ENCODE results near the gene RORC. TPM values are rescaled to one million over a fixed set of nuclear protein-coding genes. Genes with fewer than 3 reads are reported as not detected.
"Not testable (repeated sequence)": the region's sequence is repeated elsewhere in the genome, so short reads cannot be mapped to it uniquely, and the experiment has no call there.

The RORC gene
- total RNA-seq, 1 donor from 2014 or later = not detected

GRCh38 chr1:151773702-151774101 is 57.9 kb downstream of the RORC start:
- no peak for TF ChIP-seq CTCF (IDR thresholded peaks at IDR 0.05)

GRCh38 chr1:151769270-151769669 is 62.3 kb downstream of the RORC start:
- not testable (repeated sequence) for DNase-seq (ENCODE audit: low spot score); H3K36me3 Mint-ChIP-seq (ENCODE audit: low read depth); H3K27ac Mint-ChIP-seq (ENCODE audit: unreplicated experiment); H3K4me3 Mint-ChIP-seq (ENCODE audit: unreplicated experiment); H3K9me3 Mint-ChIP-seq (ENCODE audit: low read depth); H3K4me1 Mint-ChIP-seq (ENCODE audit: low read depth); H3K27me3 Mint-ChIP-seq (ENCODE audit: low read depth)

More at GRCh38 chr1:151773702-151774101, 57.9 kb downstream of the RORC start:
- no peaks in the 10 kb centered on the region for H3K4me1 Mint-ChIP-seq (ENCODE audit: low read depth)
- H3K9me3 Mint-ChIP-seq (ENCODE audit: low read depth) = no peaks in the 10 kb centered on the region
- no peaks in the 10 kb centered on the region for H3K27me3 Mint-ChIP-seq (ENCODE audit: low read depth)
- no peak overlapping the region for H3K4me3 Mint-ChIP-seq (ENCODE audit: unreplicated experiment)
- peaks cover 10% of the 10 kb centered on the region for H3K36me3 Mint-ChIP-seq (ENCODE audit: low read depth)
- no peak for DNase-seq (ENCODE audit: low spot score)
- H3K27ac Mint-ChIP-seq (ENCODE audit: unreplicated experiment) = no peak overlapping the region

- not testable (repeated sequence) for H3K9me3 Mint-ChIP-seq (ENCODE audit: low read depth); H3K36me3 Mint-ChIP-seq (ENCODE audit: low read depth); H3K4me3 Mint-ChIP-seq (ENCODE audit: unreplicated experiment); DNase-seq (ENCODE audit: low spot score); H3K27ac Mint-ChIP-seq (ENCODE audit: unreplicated experiment); H3K27me3 Mint-ChIP-seq (ENCODE audit: low read depth)
- peaks cover 10% of the 10 kb centered on the region for H3K4me1 Mint-ChIP-seq (ENCODE audit: low read depth)
These were observed 63.1 kb downstream of the RORC start for GRCh38 chr1:151768351-151769066.

GRCh38 chr1:151763990-151764389 is 67.6 kb downstream of the RORC start:
- Mint-ChIP-seq H3K36me3 (ENCODE audit: low read depth) (peaks cover 18% of the 10 kb centered on the region), H3K9me3 (ENCODE audit: low read depth) (no peaks in the 10 kb centered on the region), H3K4me1 (ENCODE audit: low read depth) (peaks cover 19% of the 10 kb centered on the region), H3K4me3 (ENCODE audit: unreplicated experiment) (peak overlapping the region; percentile 91), H3K27ac (ENCODE audit: unreplicated experiment) (peak overlapping the region; percentile 85), H3K27me3 (ENCODE audit: low read depth) (no peaks in the 10 kb centered on the region)
- no peak for TF ChIP-seq CTCF (IDR thresholded peaks at IDR 0.05)
- no peak for DNase-seq (ENCODE audit: low spot score)

GRCh38 chr1:151762941-151763921 is 68.4 kb downstream of the RORC start, which contains the start of gene MRPL9:
MRPL9 (minus strand) TSS chr1:151763496; CDS start chr1:151763479, 17 bp downstream.
- Mint-ChIP-seq H3K9me3 (ENCODE audit: low read depth) (no peaks in the 10 kb centered on the region), H3K27ac (ENCODE audit: unreplicated experiment) (peak within 1 kb of the TSS; percentile 85), H3K27me3 (ENCODE audit: low read depth) (no peaks in the 10 kb centered on the region), H3K4me3 (ENCODE audit: unreplicated experiment) (peak within 1 kb of the TSS; percentile 91), H3K36me3 (ENCODE audit: low read depth) (peaks cover 18% of the 10 kb centered on the region), H3K4me1 (ENCODE audit: low read depth) (peaks cover 19% of the 10 kb centered on the region)
- peak; percentile 93 for DNase-seq (ENCODE audit: low spot score)
- TF ChIP-seq CTCF (IDR thresholded peaks at IDR 0.05) = peak; percentile 34

Data from chondrocyte (in vitro differentiated cells).